Measurements from ENCODE around the gene GNA15. TPM values are rescaled to one million over a fixed set of nuclear protein-coding genes. Genes with fewer than 3 reads are reported as not detected.

Gene GNA15
- total RNA-seq, 1 donor from 2014 or later = 85.0 TPM

DNA sequence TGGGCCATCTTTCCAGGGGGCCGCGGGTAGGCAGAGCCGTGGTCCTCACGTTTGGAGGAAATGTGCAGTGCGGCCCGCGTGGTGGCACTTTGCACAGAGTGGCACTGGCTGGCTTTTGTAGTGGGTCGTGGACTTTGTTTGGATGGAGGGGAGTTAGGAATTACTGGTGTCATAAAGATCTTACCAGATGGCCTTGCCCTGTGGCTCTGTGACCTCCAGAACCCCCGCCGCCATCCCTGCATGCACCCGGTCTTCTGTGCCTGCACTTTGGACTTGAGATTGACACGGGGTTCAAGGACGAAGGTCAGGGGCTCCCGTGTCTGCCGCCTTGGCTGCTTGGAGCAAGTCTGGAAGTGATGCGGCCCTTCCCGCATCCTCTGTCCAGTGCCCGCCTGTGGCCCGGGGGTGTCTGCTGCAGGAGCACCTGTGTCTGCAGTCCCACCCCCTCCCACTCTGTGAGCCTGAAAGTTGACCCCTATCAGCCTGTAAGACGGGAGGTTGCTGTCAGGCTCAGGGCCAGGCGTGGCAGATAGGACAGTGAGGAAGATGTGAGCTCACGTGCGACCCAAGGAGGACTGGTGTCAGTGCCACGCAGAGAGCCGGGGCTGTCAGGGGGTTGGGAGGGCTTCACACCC lies 39.4 kb upstream of the GNA15 start:
- DNase-seq (ENCODE audit: low read depth) (no peak), FAIRE-seq (no peak)
- TF ChIP-seq, protein P1, sequence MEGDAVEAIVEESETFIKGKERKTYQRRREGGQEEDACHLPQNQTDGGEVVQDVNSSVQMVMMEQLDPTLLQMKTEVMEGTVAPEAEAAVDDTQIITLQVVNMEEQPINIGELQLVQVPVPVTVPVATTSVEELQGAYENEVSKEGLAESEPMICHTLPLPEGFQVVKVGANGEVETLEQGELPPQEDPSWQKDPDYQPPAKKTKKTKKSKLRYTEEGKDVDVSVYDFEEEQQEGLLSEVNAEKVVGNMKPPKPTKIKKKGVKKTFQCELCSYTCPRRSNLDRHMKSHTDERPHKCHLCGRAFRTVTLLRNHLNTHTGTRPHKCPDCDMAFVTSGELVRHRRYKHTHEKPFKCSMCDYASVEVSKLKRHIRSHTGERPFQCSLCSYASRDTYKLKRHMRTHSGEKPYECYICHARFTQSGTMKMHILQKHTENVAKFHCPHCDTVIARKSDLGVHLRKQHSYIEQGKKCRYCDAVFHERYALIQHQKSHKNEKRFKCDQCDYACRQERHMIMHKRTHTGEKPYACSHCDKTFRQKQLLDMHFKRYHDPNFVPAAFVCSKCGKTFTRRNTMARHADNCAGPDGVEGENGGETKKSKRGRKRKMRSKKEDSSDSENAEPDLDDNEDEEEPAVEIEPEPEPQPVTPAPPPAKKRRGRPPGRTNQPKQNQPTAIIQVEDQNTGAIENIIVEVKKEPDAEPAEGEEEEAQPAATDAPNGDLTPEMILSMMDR (IDR thresholded peaks at IDR 0.05; ENCODE audit: insufficient read depth, low read length, severe bottlenecking) = no peak
- H3K27me3 ChIP-seq (ENCODE audit: control insufficient read depth, insufficient read depth, low read length) = no peaks in the 10 kb centered on the region
- no peak overlapping the region for H3K4me3 ChIP-seq (ENCODE audit: low read depth, low read length)
- peaks cover 1% of the 10 kb centered on the region for H3K36me3 ChIP-seq (ENCODE audit: control insufficient read depth, insufficient read depth, low read length)

DNA sequence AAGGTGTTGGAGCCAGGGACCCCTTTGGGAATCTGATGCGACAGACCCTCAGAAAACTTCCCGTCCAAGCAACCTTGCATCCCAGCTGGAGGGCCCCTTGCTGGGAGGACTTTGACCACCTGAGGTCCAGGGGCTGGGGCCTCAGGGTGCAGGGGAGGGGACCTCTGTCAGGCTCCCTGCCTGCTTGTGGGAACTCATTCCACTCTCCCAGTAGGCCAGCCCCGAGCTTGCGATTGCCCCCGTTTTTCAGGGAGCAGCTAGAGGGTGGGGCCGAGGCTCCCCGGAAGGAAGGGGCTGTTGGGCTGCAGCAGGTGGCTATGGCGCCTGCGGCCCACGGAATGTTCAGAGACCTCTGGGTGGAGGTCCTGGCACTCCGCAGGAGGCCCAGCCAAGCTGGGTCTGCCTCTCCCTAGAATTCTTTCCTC lies 38.9 kb upstream of the GNA15 start:
- no peak overlapping the region for H3K4me3 ChIP-seq (ENCODE audit: low read depth, low read length)
- H3K36me3 ChIP-seq (ENCODE audit: control insufficient read depth, insufficient read depth, low read length) = peaks cover 1% of the 10 kb centered on the region
- no peak for FAIRE-seq
- TF ChIP-seq, protein P1 (IDR thresholded peaks at IDR 0.05; ENCODE audit: insufficient read depth, low read length, severe bottlenecking) = no peak
- DNase-seq (ENCODE audit: low read depth) = no peak
- no peaks in the 10 kb centered on the region for H3K27me3 ChIP-seq (ENCODE audit: control insufficient read depth, insufficient read depth, low read length)

DNA sequence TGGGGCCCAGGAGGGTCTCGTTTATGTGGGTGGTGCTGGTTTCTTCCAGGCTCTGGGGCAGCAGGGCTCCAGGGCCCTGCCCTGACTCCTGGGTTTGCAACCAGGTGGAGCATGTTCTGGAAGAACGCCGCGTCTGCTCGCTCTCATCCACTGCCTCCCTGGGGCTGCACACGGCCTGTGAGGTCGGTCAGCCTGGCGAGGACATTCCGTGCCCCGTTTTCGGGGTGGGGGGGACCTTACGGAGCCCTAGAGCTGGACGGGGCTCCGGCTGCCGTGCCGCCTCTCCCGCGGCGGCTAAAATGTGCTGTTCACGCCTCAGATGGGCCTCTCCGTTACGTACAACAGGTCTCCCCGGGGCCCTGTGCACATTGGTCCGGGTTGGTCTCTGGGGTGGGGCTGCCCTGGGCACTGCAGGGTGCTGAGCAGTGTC lies 38.4 kb upstream of the GNA15 start:
- DNase-seq (ENCODE audit: low read depth) (no peak), FAIRE-seq (no peak)
- Histone ChIP-seq H3K27me3 (ENCODE audit: control insufficient read depth, insufficient read depth, low read length) (no peaks in the 10 kb centered on the region), H3K4me3 (ENCODE audit: low read depth, low read length) (no peak overlapping the region), H3K36me3 (ENCODE audit: control insufficient read depth, insufficient read depth, low read length) (peaks cover 2% of the 10 kb centered on the region)
- TF ChIP-seq, protein P1 (IDR thresholded peaks at IDR 0.05; ENCODE audit: insufficient read depth, low read length, severe bottlenecking) = no peak

DNA sequence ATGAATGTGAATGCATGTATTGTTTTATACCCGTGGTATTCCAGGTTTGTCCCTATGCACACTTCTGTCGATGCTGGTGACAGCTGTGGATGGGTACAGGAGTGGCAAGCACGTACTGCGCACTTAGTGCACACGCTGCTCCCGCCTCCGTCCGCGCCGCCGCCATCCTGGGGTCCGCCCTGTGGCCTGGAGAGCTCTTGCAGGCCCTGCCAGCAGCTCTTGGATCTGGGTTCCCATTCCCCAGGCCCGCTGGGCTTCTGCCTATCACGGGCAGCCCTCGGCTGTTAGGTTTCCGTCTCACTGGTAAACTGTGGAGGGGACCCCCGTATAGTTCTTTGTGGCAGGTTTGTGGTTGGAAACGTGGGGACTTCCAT lies 37.7 kb upstream of the GNA15 start:
- TF ChIP-seq, protein P1 (IDR thresholded peaks at IDR 0.05; ENCODE audit: insufficient read depth, low read length, severe bottlenecking) = no peak
- FAIRE-seq (no peak), DNase-seq (ENCODE audit: low read depth) (no peak)
- Histone ChIP-seq H3K27me3 (ENCODE audit: control insufficient read depth, insufficient read depth, low read length) (no peaks in the 10 kb centered on the region), H3K4me3 (ENCODE audit: low read depth, low read length) (no peak overlapping the region), H3K36me3 (ENCODE audit: control insufficient read depth, insufficient read depth, low read length) (peaks cover 2% of the 10 kb centered on the region)

DNA sequence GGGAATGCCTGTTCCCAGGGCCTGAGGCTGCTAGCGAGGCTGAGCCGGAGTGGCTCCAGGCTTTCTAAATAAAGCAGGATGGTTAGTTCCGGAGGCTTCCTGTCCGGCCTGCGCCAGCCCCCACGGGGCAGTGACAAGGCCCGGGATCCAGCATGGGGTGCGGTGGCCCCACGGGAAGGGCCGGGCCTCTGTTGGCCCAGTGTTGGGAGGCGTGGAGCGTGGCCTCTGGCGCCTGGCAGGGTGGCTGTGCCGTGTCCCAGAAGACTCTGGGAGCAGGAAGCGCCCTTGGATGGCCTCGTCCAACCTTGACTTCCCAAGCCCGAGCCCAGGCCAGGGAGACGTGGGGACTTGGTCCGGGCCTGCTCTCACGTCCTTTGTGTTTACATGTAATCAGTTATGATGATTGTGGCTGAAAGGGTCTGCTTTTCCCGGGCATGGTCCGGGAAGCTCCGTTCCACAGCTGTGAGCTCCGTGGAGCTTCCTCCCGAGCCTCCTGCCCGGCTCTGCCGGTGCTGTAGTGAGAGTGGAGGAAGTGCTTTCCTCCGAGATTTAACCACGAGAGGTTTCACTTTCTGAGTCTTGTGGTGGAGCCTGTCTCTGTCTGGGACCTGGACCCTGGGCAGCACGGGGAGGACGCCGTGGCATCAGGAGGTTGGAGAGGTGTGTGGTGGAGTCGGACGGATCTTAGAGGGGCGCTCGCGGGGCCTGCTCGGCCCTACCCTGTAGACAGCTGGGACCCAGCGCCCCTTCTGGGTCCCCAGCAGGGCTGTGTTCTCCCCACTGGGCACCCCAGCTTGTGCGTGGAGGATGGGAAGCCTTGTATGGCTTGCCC lies 37.1 kb upstream of the GNA15 start:
- TF ChIP-seq, protein P1 (IDR thresholded peaks at IDR 0.05; ENCODE audit: insufficient read depth, low read length, severe bottlenecking) = no peak
- H3K36me3 ChIP-seq (ENCODE audit: control insufficient read depth, insufficient read depth, low read length) = peaks cover 2% of the 10 kb centered on the region
- H3K27me3 ChIP-seq (ENCODE audit: control insufficient read depth, insufficient read depth, low read length) = no peaks in the 10 kb centered on the region
- no peak for FAIRE-seq
- DNase-seq (ENCODE audit: low read depth) = no peak
- no peak overlapping the region for H3K4me3 ChIP-seq (ENCODE audit: low read depth, low read length)
